ENCODE data around the gene NXPE1.

The NXPE1 gene

DNA sequence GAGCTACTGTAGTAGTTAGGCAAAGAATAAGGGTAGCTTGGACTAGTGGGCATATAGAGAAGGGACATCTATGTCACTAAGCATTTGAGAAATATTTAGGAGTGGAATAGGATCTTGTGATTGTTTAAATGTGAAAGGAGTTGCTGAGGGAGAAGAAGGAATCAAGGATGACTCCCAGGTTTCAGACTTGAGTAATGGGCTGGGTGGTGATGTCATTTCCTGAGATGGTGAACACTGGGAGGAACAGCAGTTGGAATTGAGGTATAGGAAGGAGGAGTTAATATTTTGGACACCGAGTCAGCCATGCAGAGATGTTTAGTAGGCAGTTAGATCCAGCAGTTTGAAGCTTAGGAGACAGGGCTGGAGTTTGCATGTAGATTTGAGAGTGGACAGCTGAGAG lies 80.3 kb downstream of the NXPE1 start:
- TF ChIP-seq, protein P1, sequence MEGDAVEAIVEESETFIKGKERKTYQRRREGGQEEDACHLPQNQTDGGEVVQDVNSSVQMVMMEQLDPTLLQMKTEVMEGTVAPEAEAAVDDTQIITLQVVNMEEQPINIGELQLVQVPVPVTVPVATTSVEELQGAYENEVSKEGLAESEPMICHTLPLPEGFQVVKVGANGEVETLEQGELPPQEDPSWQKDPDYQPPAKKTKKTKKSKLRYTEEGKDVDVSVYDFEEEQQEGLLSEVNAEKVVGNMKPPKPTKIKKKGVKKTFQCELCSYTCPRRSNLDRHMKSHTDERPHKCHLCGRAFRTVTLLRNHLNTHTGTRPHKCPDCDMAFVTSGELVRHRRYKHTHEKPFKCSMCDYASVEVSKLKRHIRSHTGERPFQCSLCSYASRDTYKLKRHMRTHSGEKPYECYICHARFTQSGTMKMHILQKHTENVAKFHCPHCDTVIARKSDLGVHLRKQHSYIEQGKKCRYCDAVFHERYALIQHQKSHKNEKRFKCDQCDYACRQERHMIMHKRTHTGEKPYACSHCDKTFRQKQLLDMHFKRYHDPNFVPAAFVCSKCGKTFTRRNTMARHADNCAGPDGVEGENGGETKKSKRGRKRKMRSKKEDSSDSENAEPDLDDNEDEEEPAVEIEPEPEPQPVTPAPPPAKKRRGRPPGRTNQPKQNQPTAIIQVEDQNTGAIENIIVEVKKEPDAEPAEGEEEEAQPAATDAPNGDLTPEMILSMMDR (IDR thresholded peaks at IDR 0.05; ENCODE audit: control insufficient read depth, extremely low read depth, insufficient read depth) = no peak
- DNase-seq (ENCODE audit: low read depth) = no peak
- no peak overlapping the region for H3K4me3 ChIP-seq (ENCODE audit: low read depth, low read length)

- peak; percentile 37 for DNase-seq (ENCODE audit: low read depth)
- H3K4me3 ChIP-seq (ENCODE audit: low read depth, low read length) = 0 out of 2 replicates have a peak overlapping the region, but pooled peaks have one; percentile 2
- TF ChIP-seq, protein P1 (IDR thresholded peaks at IDR 0.05; ENCODE audit: control insufficient read depth, extremely low read depth, insufficient read depth) = peak; percentile 44
Observed at GRCh38 chr11:114478768-114479167, 80.9 kb downstream of the NXPE1 start.

DNA sequence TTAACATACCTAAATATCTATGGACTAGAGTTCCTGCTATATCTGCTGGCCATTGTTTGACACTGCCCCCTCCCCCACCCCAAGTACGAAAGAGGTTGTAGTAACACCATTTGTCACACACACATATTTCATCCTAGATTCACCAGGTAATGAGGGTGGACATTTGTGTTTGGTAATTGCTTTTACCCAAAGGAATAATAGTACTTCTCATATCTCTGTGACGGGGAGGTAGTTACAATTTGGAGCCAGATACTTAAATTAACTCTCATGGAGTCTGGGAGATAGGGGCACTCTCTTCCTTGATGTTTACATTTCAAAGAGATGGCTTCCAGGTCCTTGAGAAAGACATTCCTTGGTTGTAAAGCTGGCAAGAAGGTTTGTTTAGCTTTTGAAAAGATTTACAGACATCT lies 81.7 kb downstream of the NXPE1 start:
- TF ChIP-seq, protein P1 (IDR thresholded peaks at IDR 0.05; ENCODE audit: control insufficient read depth, extremely low read depth, insufficient read depth) = no peak
- peak; percentile 82 for DNase-seq (ENCODE audit: low read depth)
- no peak overlapping the region for H3K4me3 ChIP-seq (ENCODE audit: low read depth, low read length)

DNA sequence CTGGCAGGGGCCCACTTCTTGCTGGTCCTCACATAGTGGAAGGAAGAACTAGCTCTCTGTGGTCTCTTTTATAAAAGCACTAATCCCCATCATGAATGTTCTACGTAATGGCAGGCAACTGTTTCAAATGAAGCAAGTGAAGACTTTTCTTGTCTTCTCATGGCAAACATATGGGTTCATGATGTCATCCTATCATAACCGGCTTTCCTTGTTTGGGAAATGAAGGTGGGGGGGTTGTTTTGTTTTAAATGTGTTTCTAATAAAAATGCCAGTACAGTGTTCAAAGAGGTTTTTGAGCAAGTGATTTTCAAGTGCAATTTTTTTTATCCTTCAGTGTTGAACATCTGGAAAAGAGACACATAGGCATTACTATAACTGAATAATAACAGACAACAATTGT lies 87.0 kb downstream of the NXPE1 start:
- no peak for DNase-seq (ENCODE audit: low read depth)
- no peak overlapping the region for H3K4me3 ChIP-seq (ENCODE audit: low read depth, low read length)
- TF ChIP-seq, protein P1 (IDR thresholded peaks at IDR 0.05; ENCODE audit: control insufficient read depth, extremely low read depth, insufficient read depth) = no peak

Measured in LNCaP clone FGC (cell line).